ENCODE results near the gene ARMC9. TPM values are rescaled to one million over a fixed set of nuclear protein-coding genes. Genes with fewer than 3 reads are reported as not detected.
A peak's percentile ranks its signal among the peaks of the same experiment; 100 is the strongest.

The ARMC9 gene
- polyA plus RNA-seq, 1 donor from 2014 or later = 1.2 TPM

- H3K4me3 Mint-ChIP-seq = no peak overlapping the region
- H3K27ac Mint-ChIP-seq = no peak overlapping the region
- H3K9me3 Mint-ChIP-seq = no peaks in the 10 kb centered on the region
- H3K4me1 Mint-ChIP-seq = no peaks in the 10 kb centered on the region
- H3K27me3 Mint-ChIP-seq = no peaks in the 10 kb centered on the region
- H3K36me3 Mint-ChIP-seq = peaks cover 3% of the 10 kb centered on the region
These were observed 62.2 kb downstream of the ARMC9 start for GRCh38 chr2:231260442-231261208.

GRCh38 chr2:231263118-231263831, 64.8 kb downstream of the ARMC9 start:
- Mint-ChIP-seq H3K9me3 (no peaks in the 10 kb centered on the region), H3K27me3 (no peaks in the 10 kb centered on the region), H3K27ac (no peak overlapping the region), H3K4me3 (no peak overlapping the region), H3K36me3 (peaks cover 2% of the 10 kb centered on the region), H3K4me1 (no peaks in the 10 kb centered on the region)

- no peaks in the 10 kb centered on the region for H3K36me3 Mint-ChIP-seq
- peak overlapping the region in 1 of 4 donors; percentile 60 for H3K4me3 Mint-ChIP-seq
- H3K27ac Mint-ChIP-seq = no peak overlapping the region
- H3K9me3 Mint-ChIP-seq = peaks cover 0 to 3% (median 0%) of the 10 kb centered on the region in 3 donors
- peaks cover 4 to 5% (median 5%) of the 10 kb centered on the region in 3 donors for H3K4me1 Mint-ChIP-seq
- no peaks in the 10 kb centered on the region for H3K27me3 Mint-ChIP-seq
These were observed 72.0 kb downstream of the ARMC9 start for GRCh38 chr2:231270221-231271114.

GRCh38 chr2:231272991-231273390, 74.6 kb downstream of the ARMC9 start:
- Mint-ChIP-seq H3K4me3 (no peak overlapping the region), H3K27me3 (no peaks in the 10 kb centered on the region)

GRCh38 chr2:231276987-231277386, 78.6 kb downstream of the ARMC9 start:
- no peak overlapping the region for H3K4me3 Mint-ChIP-seq
- no peaks in the 10 kb centered on the region for H3K27me3 Mint-ChIP-seq
- H3K27ac Mint-ChIP-seq = no peak overlapping the region
- H3K9me3 Mint-ChIP-seq = peaks cover 0 to 3% (median 0%) of the 10 kb centered on the region in 3 donors
- H3K4me1 Mint-ChIP-seq = peaks cover 3 to 7% (median 4%) of the 10 kb centered on the region in 3 donors
- no peaks in the 10 kb centered on the region for H3K36me3 Mint-ChIP-seq

More at GRCh38 chr2:231272991-231273390, 74.6 kb downstream of the ARMC9 start:
- Mint-ChIP-seq H3K9me3 (peaks cover 0 to 3% (median 0%) of the 10 kb centered on the region in 3 donors), H3K4me1 (peaks cover 4 to 7% (median 5%) of the 10 kb centered on the region in 3 donors), H3K27ac (no peak overlapping the region), H3K36me3 (no peaks in the 10 kb centered on the region)

GRCh38 chr2:231277962-231278361, 79.5 kb downstream of the ARMC9 start:
- H3K27me3 Mint-ChIP-seq = no peaks in the 10 kb centered on the region
- no peak overlapping the region for H3K4me3 Mint-ChIP-seq
- H3K27ac Mint-ChIP-seq = no peak overlapping the region
- peaks cover 0 to 3% (median 0%) of the 10 kb centered on the region in 3 donors for H3K9me3 Mint-ChIP-seq
- H3K36me3 Mint-ChIP-seq = peaks cover 2% of the 10 kb centered on the region
- H3K4me1 Mint-ChIP-seq = peaks cover 3 to 7% (median 4%) of the 10 kb centered on the region in 3 donors

GRCh38 chr2:231278868-231279267, 80.4 kb downstream of the ARMC9 start:
- H3K36me3 Mint-ChIP-seq = peaks cover 2% of the 10 kb centered on the region
- peaks cover 3 to 7% (median 4%) of the 10 kb centered on the region in 3 donors for H3K4me1 Mint-ChIP-seq
- H3K27me3 Mint-ChIP-seq = no peaks in the 10 kb centered on the region
- no peak overlapping the region for H3K27ac Mint-ChIP-seq
- no peak overlapping the region for H3K4me3 Mint-ChIP-seq
- H3K9me3 Mint-ChIP-seq = peaks cover 0 to 2% (median 0%) of the 10 kb centered on the region in 3 donors

GRCh38 chr2:231280846-231281245, 82.4 kb downstream of the ARMC9 start:
- peak overlapping the region in 1 of 4 donors; percentile 67 for H3K4me3 Mint-ChIP-seq
- no peaks in the 10 kb centered on the region for H3K9me3 Mint-ChIP-seq
- peaks cover 0 to 2% (median 0%) of the 10 kb centered on the region in 3 donors for H3K4me1 Mint-ChIP-seq
- peaks cover 2% of the 10 kb centered on the region for H3K36me3 Mint-ChIP-seq
- H3K27ac Mint-ChIP-seq = no peak overlapping the region
- no peaks in the 10 kb centered on the region for H3K27me3 Mint-ChIP-seq

GRCh38 chr2:231284296-231284695, 85.9 kb downstream of the ARMC9 start:
- Mint-ChIP-seq H3K9me3 (no peaks in the 10 kb centered on the region), H3K4me1 (no peaks in the 10 kb centered on the region), H3K27ac (no peak overlapping the region), H3K4me3 (no peak overlapping the region), H3K36me3 (peaks cover 2% of the 10 kb centered on the region), H3K27me3 (no peaks in the 10 kb centered on the region)

GRCh38 chr2:231286964-231287363, 88.5 kb downstream of the ARMC9 start:
- Mint-ChIP-seq H3K27ac (no peak overlapping the region), H3K4me3 (no peak overlapping the region), H3K36me3 (peaks cover 2% of the 10 kb centered on the region), H3K9me3 (no peaks in the 10 kb centered on the region), H3K27me3 (no peaks in the 10 kb centered on the region), H3K4me1 (no peaks in the 10 kb centered on the region)

GRCh38 chr2:231287696-231288095, 89.3 kb downstream of the ARMC9 start:
- H3K27me3 Mint-ChIP-seq = no peaks in the 10 kb centered on the region
- no peak overlapping the region for H3K27ac Mint-ChIP-seq
- peaks cover 1% of the 10 kb centered on the region for H3K36me3 Mint-ChIP-seq
- H3K9me3 Mint-ChIP-seq = no peaks in the 10 kb centered on the region
- no peak overlapping the region for H3K4me3 Mint-ChIP-seq
- no peaks in the 10 kb centered on the region for H3K4me1 Mint-ChIP-seq

- Mint-ChIP-seq H3K4me1 (no peaks in the 10 kb centered on the region), H3K27ac (no peak overlapping the region), H3K9me3 (no peaks in the 10 kb centered on the region), H3K36me3 (no peaks in the 10 kb centered on the region), H3K27me3 (no peaks in the 10 kb centered on the region), H3K4me3 (no peak overlapping the region)
These were observed 90.2 kb downstream of the ARMC9 start for GRCh38 chr2:231288590-231288989.

- Mint-ChIP-seq H3K27ac (no peak overlapping the region), H3K27me3 (no peaks in the 10 kb centered on the region), H3K9me3 (no peaks in the 10 kb centered on the region), H3K4me1 (peaks cover 4 to 7% (median 6%) of the 10 kb centered on the region in 3 donors), H3K36me3 (no peaks in the 10 kb centered on the region), H3K4me3 (no peak overlapping the region)
These were observed 92.0 kb downstream of the ARMC9 start for GRCh38 chr2:231290321-231291015.

GRCh38 chr2:231292472-231293134, 94.2 kb downstream of the ARMC9 start:
- Mint-ChIP-seq H3K27ac (no peak overlapping the region), H3K4me1 (peaks cover 10 to 15% (median 13%) of the 10 kb centered on the region in 3 donors)

More at GRCh38 chr2:231292472-231293134, 94.2 kb downstream of the ARMC9 start:
- H3K36me3 Mint-ChIP-seq = no peaks in the 10 kb centered on the region
- no peaks in the 10 kb centered on the region for H3K9me3 Mint-ChIP-seq
- no peak overlapping the region for H3K4me3 Mint-ChIP-seq
- peaks cover 2% of the 10 kb centered on the region for H3K27me3 Mint-ChIP-seq
